Activated naive CD4-positive, alpha-beta T cell treated with anti-CD3 and anti-CD28 coated beads, Interleukin-2, amount 50 U/mL, for 72 hours (primary cell): ENCODE measurements around the gene PROX1. TPM values are rescaled to one million over a fixed set of nuclear protein-coding genes. Genes with fewer than 3 reads are reported as not detected.

Experiments
- ATAC-seq, 2 donors: fragments of 150-1000 bp; cut with Tn5 transposase; 2 replicates each; pipeline ENCODE4 v1.10.0; 2021; ENCODE audit warnings: mild to moderate bottlenecking in 2 of 2, moderate library complexity in 2 of 2
- DNase-seq, 2 donors: peaks; one replicate each; pipeline ENCODE4 v3.0.0; 2021 to 2022; ENCODE audit warnings: low spot score in 2 of 2
- H3K27ac Mint-ChIP-seq, 2 donors: one replicate each; pipeline ENCODE4 v1.8.0; 2022; ENCODE audit warnings: mild to moderate bottlenecking in 2 of 2, mixed read lengths in 2 of 2
- H3K36me3 Mint-ChIP-seq, 2 donors: one replicate each; pipeline ENCODE4 v1.8.0; 2022; ENCODE audit warnings: mixed read lengths in 2 of 2
- H3K9me3 Mint-ChIP-seq, 2 donors: one replicate each; pipeline ENCODE4 v1.8.0; 2022; ENCODE audit warnings: mixed read lengths in 2 of 2
- total RNA-seq, 2 donors: library from RNA; stranded (reverse); gene quantifications; one replicate each; pipeline ENCODE4 v1.2.3, GENCODE V29; 2022

The PROX1 gene
- total RNA-seq, 2 donors from 2014 or later = 0.08 to 0.34 TPM

DNA sequence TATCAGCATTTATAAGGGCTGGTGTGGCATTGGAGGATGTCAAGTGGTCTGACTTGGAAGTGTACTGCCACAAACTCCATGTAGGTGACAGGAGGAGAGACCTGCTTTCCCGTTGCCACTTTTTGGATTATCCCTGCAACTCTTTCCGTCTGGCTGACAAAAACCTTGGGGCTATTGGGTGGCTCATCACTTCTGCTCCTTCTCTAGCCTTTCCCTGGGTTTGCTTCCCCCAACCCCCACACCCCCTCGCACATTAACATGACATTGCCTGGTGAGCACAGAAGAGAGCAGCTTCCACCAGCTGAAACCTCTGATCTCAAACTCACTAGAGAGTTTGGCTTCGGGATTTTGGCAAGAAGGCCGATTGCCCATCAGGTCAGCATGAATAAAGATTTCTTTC lies 39.2 kb downstream of the PROX1 start:
- Mint-ChIP-seq H3K36me3 (no peaks in the 10 kb centered on the region), H3K9me3 (no peaks in the 10 kb centered on the region), H3K27ac (no peak overlapping the region)
- no peak for ATAC-seq
- DNase-seq = no peak

DNA sequence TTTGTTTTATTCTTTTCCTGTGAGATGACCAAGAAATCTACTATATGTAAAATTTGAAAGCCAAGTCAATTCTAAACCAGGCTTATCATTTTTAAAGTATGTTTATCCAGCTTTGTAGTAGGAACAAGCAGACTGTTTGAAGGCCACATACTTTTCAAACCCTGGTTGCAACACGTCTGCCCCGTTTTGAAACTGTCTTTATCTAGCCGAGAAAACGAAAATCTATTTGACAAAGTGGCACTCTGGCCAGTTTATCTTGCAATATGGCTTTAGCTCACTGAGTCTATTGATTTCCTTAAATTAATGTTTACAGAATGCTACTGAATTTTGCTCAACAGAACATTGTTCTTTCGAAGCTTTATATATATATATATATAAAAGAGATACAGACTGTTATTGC lies 39.7 kb downstream of the PROX1 start:
- ATAC-seq (no peak), DNase-seq (no peak)
- H3K9me3 Mint-ChIP-seq = no peaks in the 10 kb centered on the region
- H3K36me3 Mint-ChIP-seq = no peaks in the 10 kb centered on the region
- H3K27ac Mint-ChIP-seq = no peak overlapping the region

DNA sequence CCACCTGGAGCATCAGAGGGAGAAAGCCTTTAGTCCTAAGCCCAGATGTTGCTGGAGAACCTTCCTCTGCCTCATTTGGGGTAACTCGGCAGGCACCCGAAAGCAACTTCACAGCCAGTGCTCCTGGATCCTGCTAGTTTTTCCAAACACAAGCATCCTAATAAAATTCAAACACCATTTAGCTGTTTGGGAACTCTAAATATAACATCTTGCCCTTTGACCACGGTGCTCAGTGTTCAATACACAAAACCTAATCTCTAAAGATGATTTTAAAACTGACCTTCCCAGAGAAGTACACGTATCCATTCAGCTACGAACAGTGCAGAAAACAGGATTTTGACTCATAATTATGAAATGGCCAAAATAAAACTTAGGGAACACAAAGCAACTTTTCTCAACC lies 40.3 kb downstream of the PROX1 start:
- no peaks in the 10 kb centered on the region for H3K36me3 Mint-ChIP-seq
- no peak overlapping the region for H3K27ac Mint-ChIP-seq
- ATAC-seq (no peak), DNase-seq (no peak)
- no peaks in the 10 kb centered on the region for H3K9me3 Mint-ChIP-seq

DNA sequence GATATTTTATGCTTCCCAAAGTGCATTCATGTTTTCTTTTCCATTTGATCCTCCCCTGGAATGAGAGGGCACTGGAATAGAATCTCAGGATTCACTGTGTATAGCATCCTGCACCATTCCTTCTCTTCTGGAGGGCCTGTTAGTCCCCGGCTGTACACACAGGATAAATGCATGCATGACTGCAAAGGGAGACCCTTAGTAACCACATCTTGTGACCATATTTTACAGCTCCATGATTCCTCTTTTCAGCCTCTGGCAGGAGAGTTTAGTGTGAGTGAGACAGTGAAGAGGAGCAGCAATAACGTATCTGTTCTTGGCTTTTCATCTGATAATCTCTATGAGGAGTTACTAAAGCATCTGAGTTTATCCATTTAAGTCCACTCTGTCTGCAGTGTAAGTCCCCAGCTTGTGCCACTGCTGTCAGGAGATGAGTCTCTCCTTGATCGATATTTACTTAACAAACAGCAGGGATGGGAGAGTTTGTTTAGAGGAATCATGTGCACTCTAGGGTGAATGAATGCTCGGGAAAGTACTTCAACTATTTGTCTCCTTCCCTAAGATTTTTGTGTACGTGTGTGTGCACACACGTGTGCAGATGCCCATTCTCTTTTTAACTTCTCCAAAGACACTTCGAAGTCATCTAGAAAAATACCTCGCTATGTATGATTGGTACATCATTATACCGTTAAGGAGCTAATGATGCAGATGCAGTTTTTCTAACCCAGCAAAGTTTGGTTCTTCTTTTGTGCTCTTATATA lies 41.1 kb downstream of the PROX1 start:
- Mint-ChIP-seq H3K27ac (no peak overlapping the region), H3K9me3 (no peaks in the 10 kb centered on the region), H3K36me3 (no peaks in the 10 kb centered on the region)
- ATAC-seq (no peak), DNase-seq (no peak)

DNA sequence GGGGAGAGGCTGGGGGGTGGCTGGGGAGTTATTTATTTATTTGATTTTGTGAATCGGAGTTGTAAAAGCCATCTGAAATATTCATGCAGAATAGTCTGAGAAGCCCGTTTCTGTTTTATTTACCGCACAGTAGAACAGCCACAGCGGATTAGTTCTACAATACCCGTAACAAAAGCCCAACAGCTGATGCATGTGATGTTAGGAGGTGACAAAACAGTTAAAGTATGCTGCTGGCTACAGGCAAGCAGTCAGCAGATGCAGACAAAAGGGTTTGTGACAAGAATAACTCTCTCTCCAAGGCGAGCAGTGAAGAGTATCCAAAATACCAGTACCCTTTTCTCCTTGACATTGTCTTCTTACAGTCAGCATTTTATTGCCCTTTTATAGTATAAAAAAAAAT lies 42.0 kb downstream of the PROX1 start:
- ATAC-seq = no peak
- H3K9me3 Mint-ChIP-seq = no peaks in the 10 kb centered on the region
- H3K27ac Mint-ChIP-seq = no peak overlapping the region
- DNase-seq = no peak
- H3K36me3 Mint-ChIP-seq = no peaks in the 10 kb centered on the region

DNA sequence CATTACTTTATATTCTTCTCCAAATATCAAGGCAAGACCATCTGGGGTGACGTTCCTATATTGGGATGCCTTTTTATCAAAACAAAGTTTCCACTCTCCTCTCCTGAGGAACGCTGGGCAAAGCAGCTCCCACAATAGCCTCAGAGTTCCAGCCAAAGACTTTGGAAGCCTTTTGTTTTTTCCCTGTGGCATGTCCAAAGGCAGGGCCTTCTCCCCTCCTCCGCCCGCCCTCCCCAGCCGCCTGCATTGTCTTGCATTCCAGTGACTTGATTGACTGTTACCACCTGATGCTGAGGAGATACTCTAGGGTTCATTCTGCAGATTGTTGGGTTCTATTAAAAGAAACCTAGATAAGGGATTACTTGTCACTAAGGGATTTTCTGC lies 43.5 kb downstream of the PROX1 start:
- no peak for ATAC-seq
- no peaks in the 10 kb centered on the region for H3K9me3 Mint-ChIP-seq
- DNase-seq = no peak
- no peak overlapping the region for H3K27ac Mint-ChIP-seq
- H3K36me3 Mint-ChIP-seq = no peaks in the 10 kb centered on the region

DNA sequence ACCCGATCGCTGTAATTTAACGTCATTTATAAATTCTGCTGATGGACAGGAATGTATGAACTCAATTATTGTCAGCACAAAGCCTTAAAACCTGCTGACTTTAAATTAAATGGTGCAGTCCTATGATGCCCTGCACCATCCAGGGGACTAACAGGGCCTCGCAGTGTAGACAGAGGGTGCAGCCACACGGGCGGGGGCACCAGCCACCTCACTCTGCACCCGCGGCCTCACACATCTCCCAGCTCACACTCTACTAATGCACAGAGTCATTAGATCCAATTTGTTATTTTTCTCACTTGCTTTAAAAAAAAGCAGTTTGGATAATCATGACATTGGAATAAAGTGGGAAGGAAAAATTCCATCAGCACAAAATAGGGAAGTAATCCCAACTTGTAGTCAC lies 49.7 kb downstream of the PROX1 start:
- Mint-ChIP-seq H3K9me3 (no peaks in the 10 kb centered on the region), H3K36me3 (no peaks in the 10 kb centered on the region), H3K27ac (no peak overlapping the region)
- no peak for DNase-seq
- no peak for ATAC-seq

DNA sequence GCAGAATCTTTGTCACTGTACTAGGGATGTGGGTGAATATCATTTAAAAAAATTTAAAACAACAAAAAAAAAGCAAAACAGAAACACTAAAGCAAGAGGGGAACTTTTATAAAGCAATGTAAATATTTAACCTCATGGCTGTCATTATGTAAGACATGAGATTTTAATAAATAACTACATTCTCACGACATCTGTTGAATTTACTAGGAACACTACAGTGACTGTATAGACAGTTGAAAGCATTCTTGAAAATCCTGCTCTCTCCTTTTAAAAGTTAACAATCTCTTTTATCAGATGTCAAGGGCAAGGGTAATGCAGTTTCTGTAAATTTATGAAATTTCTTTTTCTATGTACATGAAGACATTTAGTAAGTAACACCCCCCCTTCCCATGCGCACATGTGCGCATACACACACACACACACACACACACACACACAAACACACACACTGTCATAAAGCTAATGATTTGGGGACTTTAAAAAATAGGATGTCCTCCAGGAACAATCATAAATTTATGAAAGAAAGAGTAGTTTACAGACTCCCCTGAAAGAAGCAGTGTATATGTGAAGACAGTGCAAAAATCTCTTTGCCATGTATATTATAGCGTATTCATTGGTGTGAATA lies 51.7 kb downstream of the PROX1 start:
- Mint-ChIP-seq H3K27ac (no peak overlapping the region), H3K36me3 (no peaks in the 10 kb centered on the region), H3K9me3 (no peaks in the 10 kb centered on the region)
- DNase-seq (no peak), ATAC-seq (no peak)

DNA sequence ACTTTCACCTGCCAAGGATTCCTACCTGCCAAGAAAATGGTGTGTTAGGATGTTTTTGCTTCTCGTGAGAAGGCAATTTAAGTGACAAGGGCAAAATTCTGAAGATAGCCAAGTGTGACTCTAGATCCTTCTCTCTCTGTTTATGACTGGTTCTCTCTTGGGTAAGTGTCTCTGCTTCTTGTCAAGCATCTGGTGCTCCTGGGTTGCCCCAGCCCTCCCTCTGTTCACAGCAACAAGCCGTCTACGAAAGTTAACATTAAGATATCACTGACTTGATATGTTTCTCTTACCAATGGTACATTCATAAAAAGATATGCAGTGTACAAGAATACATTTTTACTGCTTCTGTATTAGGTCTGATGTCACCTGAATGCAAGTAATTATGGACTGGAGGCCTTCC lies 55.4 kb downstream of the PROX1 start:
- no peak overlapping the region for H3K27ac Mint-ChIP-seq
- H3K36me3 Mint-ChIP-seq = peaks cover 2 to 4% of the 10 kb centered on the region in 2 donors
- DNase-seq = no peak
- no peak for ATAC-seq
- peaks cover 7 to 9% of the 10 kb centered on the region in 2 donors for H3K9me3 Mint-ChIP-seq

DNA sequence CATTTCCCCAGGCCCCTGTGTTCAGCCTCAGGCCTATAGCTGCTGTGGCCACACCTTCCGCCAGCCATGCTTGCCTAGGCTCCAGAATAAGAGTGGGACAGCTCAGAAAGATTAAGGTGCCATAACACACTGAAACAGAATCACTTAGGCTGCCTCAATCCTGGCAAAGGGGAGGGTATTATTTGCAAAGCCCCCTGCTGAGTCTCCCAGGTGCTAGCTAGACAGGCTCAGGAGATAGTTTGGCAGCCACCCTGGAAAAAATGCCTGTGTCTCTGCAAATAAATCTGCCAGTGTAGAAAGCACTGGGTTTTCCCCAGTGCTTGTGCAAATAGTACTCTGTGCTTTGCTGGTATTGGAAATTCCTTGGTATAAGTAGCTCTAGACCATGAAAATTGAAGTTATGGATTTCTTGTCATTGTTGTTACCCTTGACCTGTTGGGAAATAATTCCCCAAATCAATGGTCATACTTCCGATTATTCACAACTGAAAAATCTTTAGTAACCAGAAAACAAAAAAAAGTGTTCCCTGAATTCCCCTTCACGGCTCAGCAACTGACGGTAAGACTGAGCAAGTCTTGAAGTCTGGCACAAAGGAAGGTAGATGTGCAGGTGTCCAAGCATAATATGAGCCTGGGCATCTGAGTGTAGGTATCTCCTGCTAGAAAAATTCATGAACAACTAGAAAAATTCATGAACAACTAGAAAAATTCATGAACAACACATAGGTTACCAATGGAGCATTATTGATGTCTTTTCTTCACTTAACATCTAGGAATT lies 56.9 kb downstream of the PROX1 start:
- Mint-ChIP-seq H3K9me3 (peaks cover 11 to 13% of the 10 kb centered on the region in 2 donors), H3K36me3 (peaks cover 4% of the 10 kb centered on the region in 2 donors), H3K27ac (no peak overlapping the region)
- no peak for DNase-seq
- ATAC-seq = no peak

DNA sequence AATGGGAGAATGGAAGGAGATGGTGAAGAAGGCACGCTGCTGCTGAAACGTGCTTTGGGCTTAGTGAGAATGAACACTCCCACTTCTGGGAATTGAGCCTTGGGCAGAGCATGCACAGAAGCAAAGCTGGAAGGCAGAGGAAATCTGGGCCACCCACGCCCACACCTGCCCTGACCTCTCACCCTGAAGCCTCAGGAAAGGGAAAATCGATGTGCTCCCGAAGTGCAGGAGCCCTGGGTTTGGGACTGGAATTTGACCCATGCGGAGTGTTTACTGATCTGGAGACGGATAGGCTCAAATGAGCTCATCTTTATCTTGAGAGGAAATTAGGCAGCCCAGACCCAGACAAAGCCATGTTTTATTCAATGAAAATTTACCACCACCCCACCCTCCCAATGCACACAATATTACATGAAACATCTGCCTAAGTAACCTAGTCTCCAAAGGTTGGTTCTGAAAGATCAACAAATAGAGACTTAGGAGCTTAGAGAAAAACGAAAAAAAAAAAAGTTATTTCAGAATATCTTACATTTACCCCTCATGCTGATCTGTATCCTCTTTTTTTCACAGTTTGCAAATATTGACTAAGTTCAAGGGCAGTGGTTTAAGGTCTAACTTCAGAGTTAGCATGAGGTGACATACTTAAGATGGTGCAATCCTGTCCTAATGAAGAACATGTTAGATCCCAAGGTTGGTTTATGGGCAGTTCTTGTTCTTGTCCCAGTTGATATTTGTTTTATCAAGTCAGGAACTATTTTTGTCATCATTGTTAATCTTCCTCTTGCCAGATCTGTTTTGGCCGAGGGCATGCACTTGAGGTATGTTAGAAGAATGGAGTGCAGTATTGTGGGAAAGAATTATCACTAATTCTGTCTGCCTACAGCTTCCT lies 63.0 kb downstream of the PROX1 start:
- Mint-ChIP-seq H3K27ac (no peak overlapping the region), H3K36me3 (peaks cover 4% of the 10 kb centered on the region in 2 donors)
- ATAC-seq = no peak

DNA sequence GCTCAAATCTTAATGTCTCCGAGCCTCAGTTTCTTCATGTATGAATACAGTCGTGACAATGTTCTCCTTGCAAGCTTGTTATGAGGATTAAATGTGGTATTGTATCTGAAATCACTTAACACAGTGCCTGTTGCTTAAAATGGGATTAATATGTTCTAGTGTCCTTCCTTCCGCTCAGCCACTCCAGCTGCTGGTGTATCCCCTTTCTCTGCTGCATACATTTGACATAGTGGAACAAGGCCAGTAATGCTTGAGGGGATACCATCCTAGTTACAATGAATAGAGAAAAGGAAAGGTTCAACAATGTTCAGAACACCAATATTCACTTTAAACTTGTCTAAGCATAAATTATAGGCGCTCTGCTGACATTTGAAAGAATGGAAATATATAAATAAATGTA lies 64.0 kb downstream of the PROX1 start:
- Mint-ChIP-seq H3K27ac (no peak overlapping the region), H3K36me3 (peaks cover 4% of the 10 kb centered on the region in 2 donors), H3K9me3 (peaks cover 13 to 18% of the 10 kb centered on the region in 2 donors)
- ATAC-seq = no peak
- no peak for DNase-seq

More for the DNA sequence above, 63.0 kb downstream of the PROX1 start:
- DNase-seq = no peak
- peaks cover 13 to 18% of the 10 kb centered on the region in 2 donors for H3K9me3 Mint-ChIP-seq

DNA sequence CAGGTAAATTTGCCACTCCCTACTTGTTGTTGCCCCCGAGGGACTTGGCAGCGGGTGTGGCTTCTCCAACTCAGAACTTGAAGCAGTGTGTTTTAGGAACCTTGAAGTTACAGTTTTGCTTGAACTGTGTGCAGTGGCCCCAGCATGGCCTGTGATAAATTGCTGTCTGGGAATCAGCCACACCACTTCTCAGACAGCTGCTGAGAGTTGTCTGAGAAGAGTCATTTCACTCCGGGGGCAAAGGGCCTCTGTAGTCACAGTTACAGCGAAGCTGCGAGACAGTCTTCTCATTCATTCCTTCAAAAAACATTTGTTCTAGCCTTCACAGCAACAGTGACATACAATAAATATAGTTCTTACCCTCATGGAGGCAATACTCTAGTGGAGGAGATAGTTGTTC lies 70.3 kb downstream of the PROX1 start:
- Mint-ChIP-seq H3K9me3 (no peaks in the 10 kb centered on the region), H3K36me3 (no peaks in the 10 kb centered on the region), H3K27ac (no peak overlapping the region)
- DNase-seq (no peak), ATAC-seq (no peak)

DNA sequence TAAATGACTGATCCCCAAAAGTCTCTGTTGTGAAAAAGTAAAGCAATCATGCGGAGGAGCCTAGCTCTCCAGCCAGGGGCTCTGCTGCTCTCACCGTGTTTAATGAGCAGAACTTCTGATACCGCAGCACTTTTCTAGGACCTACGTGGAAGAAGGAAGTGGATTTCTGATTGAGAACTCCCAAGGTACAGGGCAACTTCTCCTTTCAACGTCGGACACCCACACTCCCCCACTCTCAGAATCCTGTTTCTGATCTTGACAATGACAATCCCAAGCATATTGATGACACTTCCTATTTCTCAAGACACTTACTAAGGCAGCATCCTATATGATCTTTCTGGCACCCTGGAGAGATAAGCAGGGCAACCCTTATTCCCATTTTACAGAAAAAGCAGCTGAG lies 78.4 kb downstream of the PROX1 start:
- Mint-ChIP-seq H3K9me3 (no peaks in the 10 kb centered on the region), H3K27ac (no peak overlapping the region), H3K36me3 (no peaks in the 10 kb centered on the region)
- ATAC-seq (no peak), DNase-seq (no peak)

DNA sequence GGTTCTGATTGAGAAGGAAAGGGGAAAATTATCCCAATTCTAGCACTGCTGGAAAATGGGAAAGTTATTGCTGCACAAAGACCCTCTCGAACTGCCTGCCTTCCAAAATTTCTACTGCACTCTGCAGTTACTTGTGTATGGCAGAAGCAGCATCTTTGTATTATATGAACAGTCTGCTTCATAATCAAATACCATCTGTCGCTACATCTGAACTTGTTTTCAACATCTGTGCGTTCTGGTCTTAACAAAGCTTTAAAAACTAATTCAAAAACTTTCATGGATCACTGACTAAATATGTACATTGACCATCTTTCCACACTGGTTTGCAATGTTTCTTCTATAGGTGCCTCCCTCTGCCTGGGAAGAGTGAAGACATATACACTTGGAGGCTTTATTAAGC lies 79.2 kb downstream of the PROX1 start:
- no peak for DNase-seq
- no peak for ATAC-seq
- Mint-ChIP-seq H3K36me3 (no peaks in the 10 kb centered on the region), H3K27ac (no peak overlapping the region), H3K9me3 (no peaks in the 10 kb centered on the region)

DNA sequence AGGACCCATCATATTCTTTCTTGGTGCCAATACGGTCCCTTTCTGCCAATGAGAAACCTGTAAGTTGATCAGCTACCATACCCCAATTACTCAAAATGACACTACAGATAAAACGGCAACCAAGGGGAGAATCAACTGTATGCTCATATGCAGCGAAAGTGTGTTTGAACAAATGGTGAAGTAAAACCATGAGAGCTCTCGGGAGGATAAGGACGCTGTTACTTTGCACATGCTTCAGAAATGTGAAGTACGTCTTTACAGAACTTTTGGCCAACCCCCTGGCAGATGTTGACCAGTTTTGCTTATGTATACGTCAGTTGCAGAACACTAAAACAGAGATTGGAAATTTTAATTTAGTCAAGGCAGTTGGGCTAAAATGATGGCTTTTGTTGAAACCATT lies 79.6 kb downstream of the PROX1 start:
- Mint-ChIP-seq H3K9me3 (no peaks in the 10 kb centered on the region), H3K36me3 (no peaks in the 10 kb centered on the region), H3K27ac (no peak overlapping the region)
- no peak for DNase-seq
- ATAC-seq = no peak
